Stomach smooth muscle (tissue), 2 donors: Measurements from ENCODE around the gene OR2T1.
"Not testable (repeated sequence)": the region's sequence is repeated elsewhere in the genome, so short reads cannot be mapped to it uniquely, and the experiment has no call there.

Experiments
- H3K27ac ChIP-seq: one replicate; pipeline ENCODE4 v1.7.0; 2013; ENCODE audit warnings: mild to moderate bottlenecking, low read length, inconsistent platforms
- H3K27me3 ChIP-seq, 2 donors: one replicate each; pipeline ENCODE4 v1.7.0; 2013; ENCODE audit warnings: low read length in 2 of 2; ENCODE audit not compliant: insufficient read depth in 2 of 2, control insufficient read depth in 1 of 2
- H3K36me3 ChIP-seq, 2 donors: one replicate each; pipeline ENCODE4 v1.7.0; 2013; ENCODE audit warnings: low read length in 2 of 2; ENCODE audit not compliant: control insufficient read depth in 2 of 2, insufficient read depth in 2 of 2
- H3K4me1 ChIP-seq: one replicate; pipeline ENCODE4 v1.7.0; 2013; ENCODE audit warnings: low read length; ENCODE audit not compliant: control insufficient read depth, insufficient read depth
- H3K4me3 ChIP-seq, 2 donors: one replicate each; pipeline ENCODE4 v1.7.0; 2013; ENCODE audit warnings: low read length in 2 of 2
- H3K9ac ChIP-seq, 2 donors: one replicate each; pipeline ENCODE4 v1.7.0; 2013; ENCODE audit warnings: low read length in 2 of 2, mild to moderate bottlenecking in 1 of 2
- H3K9me3 ChIP-seq, 2 donors: one replicate each; pipeline ENCODE4 v1.7.0; 2013; ENCODE audit warnings: low read length in 2 of 2; ENCODE audit not compliant: control insufficient read depth in 2 of 2
- donor health status: healthy.
- donor health status: Pancreatic carcinoma.

OR2T1 gene

GRCh38 chr1:248404024-248404423 is 1.2 kb downstream of the OR2T1 start:
- H3K27me3 ChIP-seq, result no peaks in the 10 kb centered on the region
- H3K27ac ChIP-seq, result no peak overlapping the region
- no peaks in the 10 kb centered on the region for H3K36me3 ChIP-seq
- no peaks in the 10 kb centered on the region for H3K4me1 ChIP-seq
- H3K4me3 ChIP-seq, result no peak overlapping the region
- no peak overlapping the region for H3K9ac ChIP-seq
- no peaks in the 10 kb centered on the region for H3K9me3 ChIP-seq

DNA sequence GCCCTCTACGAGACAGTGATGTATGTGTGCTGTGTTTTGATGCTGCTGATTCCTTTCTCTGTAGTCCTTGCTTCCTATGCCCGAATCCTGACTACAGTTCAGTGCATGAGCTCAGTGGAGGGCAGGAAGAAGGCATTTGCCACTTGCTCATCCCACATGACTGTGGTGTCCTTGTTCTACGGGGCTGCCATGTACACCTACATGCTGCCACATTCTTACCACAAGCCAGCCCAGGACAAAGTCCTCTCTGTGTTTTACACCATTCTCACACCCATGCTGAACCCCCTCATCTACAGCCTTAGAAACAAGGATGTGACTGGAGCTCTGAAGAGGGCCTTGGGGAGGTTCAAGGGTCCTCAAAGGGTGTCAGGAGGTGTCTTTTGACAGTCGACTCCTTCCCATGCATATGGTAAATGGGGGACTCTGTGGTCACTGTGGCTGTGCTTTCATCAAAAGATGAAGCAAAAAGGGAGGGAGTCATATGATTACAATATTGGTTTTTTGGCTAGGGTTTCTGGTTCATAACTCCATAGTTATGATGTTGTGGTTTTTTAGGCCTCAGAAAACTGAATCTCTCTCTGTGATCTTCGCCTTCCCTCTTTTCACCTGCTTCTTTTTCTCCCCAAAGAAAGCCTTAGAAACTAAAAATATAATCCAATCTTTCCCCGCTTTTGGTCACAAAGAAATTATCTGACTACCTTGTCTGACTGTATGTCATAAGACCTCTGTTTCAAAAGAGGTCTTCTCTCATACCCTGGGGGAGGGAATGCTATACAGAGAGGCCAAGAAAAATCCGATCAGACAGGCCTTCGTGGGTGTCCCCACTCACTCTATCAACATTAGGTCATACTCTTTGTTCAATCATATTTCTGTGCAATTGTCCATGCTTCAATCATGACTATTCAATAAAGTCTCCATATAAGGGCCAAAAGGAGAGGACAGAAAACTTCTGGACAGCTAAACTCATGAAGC is 4.2 kb downstream of the OR2T1 start:
- Histone ChIP-seq H3K4me1 (no peaks in the 10 kb centered on the region), H3K27me3 (no peaks in the 10 kb centered on the region), H3K36me3 (no peaks in the 10 kb centered on the region), H3K4me3 (no peak overlapping the region), H3K27ac (no peak overlapping the region), H3K9me3 (peaks cover 2 to 4% of the 10 kb centered on the region in 2 donors), H3K9ac (no peak overlapping the region)

DNA sequence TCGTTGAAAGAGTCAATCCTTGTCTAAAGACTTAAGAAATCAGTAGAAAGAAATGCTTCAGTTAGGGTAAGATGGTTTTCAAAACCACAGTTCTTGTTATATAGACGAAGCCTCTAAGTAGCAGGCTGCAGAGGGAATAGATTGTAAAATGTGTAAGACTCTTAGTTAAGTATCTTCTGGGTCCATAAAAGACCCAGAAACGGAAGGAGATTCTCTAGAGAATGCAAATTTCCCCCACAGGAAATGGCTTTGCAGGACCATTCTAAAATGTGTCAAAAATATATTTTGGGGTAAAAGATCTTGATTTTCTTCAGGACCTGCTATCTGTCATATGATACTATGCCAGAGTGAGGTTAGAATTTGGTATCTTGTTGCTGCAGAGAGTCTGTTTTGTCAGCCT is 13.4 kb downstream of the OR2T1 start:
- Histone ChIP-seq H3K27ac (no peak overlapping the region), H3K4me3 (no peak overlapping the region), H3K4me1 (no peaks in the 10 kb centered on the region), H3K36me3 (no peaks in the 10 kb centered on the region), H3K9me3 (peaks cover 0 to 3% of the 10 kb centered on the region in 2 donors), H3K27me3 (no peaks in the 10 kb centered on the region), H3K9ac (no peak overlapping the region)

- Histone ChIP-seq H3K9ac (no peak overlapping the region), H3K4me3 (no peak overlapping the region), H3K27me3 (no peaks in the 10 kb centered on the region), H3K27ac (no peak overlapping the region), H3K36me3 (no peaks in the 10 kb centered on the region), H3K4me1 (no peaks in the 10 kb centered on the region), H3K9me3 (no peaks in the 10 kb centered on the region)
Measured at GRCh38 chr1:248417854-248418253, 15.0 kb downstream of the OR2T1 start.

DNA sequence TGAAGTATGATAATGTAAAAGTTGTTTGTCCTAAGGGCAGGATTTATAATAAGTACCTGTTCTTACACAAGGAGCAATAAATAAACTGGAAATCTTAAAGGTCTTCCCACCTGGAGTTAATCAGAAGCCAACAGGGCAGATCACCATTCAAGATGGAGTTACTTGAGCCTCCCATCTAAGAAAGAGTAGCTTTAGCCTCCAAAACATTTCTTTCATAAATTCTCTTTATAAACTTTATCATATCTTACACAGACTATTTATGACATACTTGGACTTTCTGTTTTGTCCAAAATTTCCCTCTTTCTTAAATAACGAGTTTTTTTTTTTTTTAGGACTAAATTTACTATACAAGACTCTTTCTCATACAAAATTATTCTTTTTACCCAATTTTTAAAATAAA is 18.5 kb downstream of the OR2T1 start:
- Histone ChIP-seq H3K36me3 (no peaks in the 10 kb centered on the region), H3K9me3 (no peaks in the 10 kb centered on the region), H3K4me1 (no peaks in the 10 kb centered on the region), H3K4me3 (no peak overlapping the region), H3K9ac (no peak overlapping the region), H3K27ac (no peak overlapping the region), H3K27me3 (no peaks in the 10 kb centered on the region)

DNA sequence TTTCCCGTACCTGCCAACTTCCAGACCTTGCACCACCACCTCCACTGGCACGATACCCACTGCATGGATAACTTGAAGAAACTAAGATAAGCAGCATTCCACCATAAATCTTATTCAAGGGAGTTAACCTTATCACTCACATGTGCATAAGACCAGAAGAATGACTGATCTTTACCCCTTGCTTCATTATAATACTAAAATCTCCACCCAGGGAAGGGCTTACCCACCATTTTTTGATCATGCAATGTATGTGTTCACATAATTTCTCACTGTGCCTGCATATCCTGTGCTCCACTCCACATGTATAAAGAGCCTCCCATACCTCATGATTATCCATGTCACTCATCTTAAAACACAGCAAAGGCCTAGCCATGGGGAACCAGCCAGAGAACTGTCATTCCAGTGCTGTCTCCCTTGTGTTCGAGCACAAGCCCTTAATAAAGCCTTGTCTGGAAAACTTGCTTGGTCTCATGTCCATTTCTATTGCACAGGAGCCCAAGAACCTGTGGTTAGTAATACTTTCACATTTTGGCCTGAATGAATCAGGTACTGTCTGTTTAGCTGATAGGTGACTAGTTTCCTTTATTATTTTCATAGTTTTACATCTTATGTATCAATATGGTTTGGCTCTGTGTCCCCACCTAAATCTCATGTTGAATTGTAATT is 24.8 kb downstream of the OR2T1 start:
- H3K27me3 ChIP-seq, H3K27ac ChIP-seq, H3K36me3 ChIP-seq, H3K9ac ChIP-seq, H3K4me1 ChIP-seq, H3K4me3 ChIP-seq, H3K9me3 ChIP-seq: not testable (repeated sequence)

DNA sequence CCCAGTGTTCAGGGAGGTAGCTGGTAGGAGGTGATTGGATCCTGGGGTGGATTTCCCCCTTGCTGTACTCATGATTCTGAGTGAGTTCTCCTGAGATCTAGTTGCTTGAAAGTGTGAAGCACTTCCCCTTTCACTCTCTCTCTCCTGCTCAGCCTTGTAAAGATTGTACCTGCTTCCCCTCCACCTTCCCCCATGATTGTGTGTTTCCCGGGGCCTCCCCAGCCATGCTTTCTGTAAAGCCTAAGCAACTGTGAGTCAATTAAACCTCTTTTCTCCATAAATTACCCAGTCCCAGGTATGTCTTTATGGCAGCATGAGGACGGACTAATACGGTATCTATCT is 25.3 kb downstream of the OR2T1 start:
- H3K27me3 ChIP-seq, H3K9me3 ChIP-seq, H3K27ac ChIP-seq, H3K36me3 ChIP-seq, H3K4me3 ChIP-seq, H3K9ac ChIP-seq, H3K4me1 ChIP-seq: not testable (repeated sequence)

- H3K9ac ChIP-seq, H3K27ac ChIP-seq, H3K9me3 ChIP-seq, H3K4me1 ChIP-seq, H3K27me3 ChIP-seq, H3K36me3 ChIP-seq, H3K4me3 ChIP-seq: not testable (repeated sequence)
Measured at GRCh38 chr1:248431683-248432082, 28.8 kb downstream of the OR2T1 start.

DNA sequence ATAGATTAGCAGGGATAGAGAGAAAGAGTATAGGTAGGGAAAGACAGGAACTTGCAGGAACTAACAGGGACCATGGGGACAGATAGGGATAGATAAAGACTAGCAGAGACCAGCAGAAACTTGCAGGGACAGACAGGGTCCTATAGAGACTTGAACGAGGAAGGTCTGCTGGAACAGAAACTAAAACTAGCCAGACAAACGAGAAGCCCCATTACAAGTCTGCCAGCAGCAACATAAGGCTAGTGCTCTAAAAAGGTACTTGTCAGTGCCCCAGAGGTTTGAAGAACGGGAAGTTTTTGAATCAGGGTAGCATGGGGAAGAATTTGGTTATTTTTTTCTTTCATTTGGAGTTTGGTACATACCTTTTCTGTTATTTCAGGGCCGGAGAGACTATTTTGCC is 29.4 kb downstream of the OR2T1 start:
- H3K27ac ChIP-seq, H3K27me3 ChIP-seq, H3K9me3 ChIP-seq, H3K36me3 ChIP-seq, H3K4me1 ChIP-seq, H3K4me3 ChIP-seq, H3K9ac ChIP-seq: not testable (repeated sequence)

- H3K27ac ChIP-seq, H3K36me3 ChIP-seq, H3K9ac ChIP-seq, H3K9me3 ChIP-seq, H3K4me1 ChIP-seq, H3K27me3 ChIP-seq, H3K4me3 ChIP-seq: not testable (repeated sequence)
Measured at GRCh38 chr1:248433811-248434415, 31.1 kb downstream of the OR2T1 start.

- not testable (repeated sequence) for H3K4me3 ChIP-seq, H3K36me3 ChIP-seq, H3K9ac ChIP-seq, H3K4me1 ChIP-seq, H3K27me3 ChIP-seq, H3K9me3 ChIP-seq, H3K27ac ChIP-seq
Measured at GRCh38 chr1:248434913-248435312, 32.1 kb downstream of the OR2T1 start.
